IgD-negative memory B cell (primary cell): Measurements from ENCODE around the gene PGAP3. TPM values are rescaled to one million over a fixed set of nuclear protein-coding genes. Genes with fewer than 3 reads are reported as not detected.

Experiments
- H3K27ac Mint-ChIP-seq, 3 donors: one replicate each; pipeline ENCODE4 v1.8.0; 2020 to 2022; ENCODE audit warnings: mild to moderate bottlenecking in 3 of 3, mixed read lengths in 3 of 3, moderate library complexity in 1 of 3
- H3K27me3 Mint-ChIP-seq: one replicate; pipeline ENCODE4 v1.8.0; 2021; ENCODE audit warnings: mixed read lengths
- H3K36me3 Mint-ChIP-seq: one replicate; pipeline ENCODE4 v1.8.0; 2020; ENCODE audit warnings: mild to moderate bottlenecking, mixed read lengths
- H3K4me1 Mint-ChIP-seq, 3 donors: one replicate each; pipeline ENCODE4 v1.8.0; 2020 to 2022; ENCODE audit warnings: mixed read lengths in 3 of 3, mild to moderate bottlenecking in 1 of 3
- H3K4me3 Mint-ChIP-seq, 4 donors: one replicate each; pipeline ENCODE4 v1.8.0; 2020 to 2022; ENCODE audit warnings: mild to moderate bottlenecking in 4 of 4, mixed read lengths in 4 of 4, moderate library complexity in 3 of 4
- H3K9me3 Mint-ChIP-seq, 3 donors: one replicate each; pipeline ENCODE4 v1.8.0; 2020 to 2021; ENCODE audit warnings: mixed read lengths in 3 of 3, mild to moderate bottlenecking in 1 of 3
- polyA plus RNA-seq: library from polyadenylated mRNA; unstranded; fragments of 300-500 nt; fragmentation: Illumina TruSeq; gene quantifications from one replicate; pipeline ENCODE4 v1.2.3, GENCODE V29; 2021

Gene PGAP3
- polyA plus RNA-seq, 1 donor from 2014 or later, result 15.6 TPM

DNA sequence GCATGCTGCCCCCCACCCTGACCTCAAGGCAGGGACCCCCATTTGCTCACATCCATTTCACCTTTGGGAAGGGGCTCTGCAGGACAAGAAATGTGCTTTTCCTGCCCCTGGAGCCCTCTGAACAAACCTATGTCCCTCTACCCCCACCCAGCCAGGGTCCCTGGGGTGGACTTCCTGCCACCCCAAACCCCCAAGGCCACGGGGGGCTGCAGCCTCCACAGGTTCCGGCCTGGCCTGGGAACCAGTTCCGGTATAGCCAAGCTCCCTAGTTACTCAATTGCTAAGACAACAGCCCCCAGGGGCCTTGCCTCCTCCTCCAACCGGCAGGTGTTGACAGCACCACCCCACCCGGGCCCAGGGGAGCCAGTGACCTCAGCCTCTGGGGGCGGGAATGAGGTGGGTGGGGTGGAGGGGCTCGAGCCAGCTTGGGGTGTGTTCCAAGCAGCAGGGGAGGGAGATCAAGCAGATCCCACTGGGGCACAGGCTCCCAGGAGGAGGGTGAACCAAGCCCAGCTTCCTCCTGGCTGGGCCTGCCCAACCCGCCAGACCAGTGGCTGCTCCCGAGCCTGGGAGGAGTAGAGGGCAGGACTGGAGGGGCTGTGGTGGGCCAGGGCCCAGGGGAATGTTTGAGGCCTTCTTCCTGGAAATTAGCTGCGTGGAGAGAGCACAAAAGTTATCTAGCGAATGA is 13.0 kb downstream of the PGAP3 start:
- Mint-ChIP-seq H3K9me3 (no peaks in the 10 kb centered on the region), H3K27me3 (peaks cover 1% of the 10 kb centered on the region), H3K27ac (peak overlapping the region in 2 of 3 donors; percentile 86 to 97), H3K36me3 (peaks cover 2% of the 10 kb centered on the region), H3K4me3 (peak overlapping the region in 3 of 4 donors; percentile 3 to 51 (median 9)), H3K4me1 (peaks cover 31 to 38% (median 32%) of the 10 kb centered on the region in 3 donors)

DNA sequence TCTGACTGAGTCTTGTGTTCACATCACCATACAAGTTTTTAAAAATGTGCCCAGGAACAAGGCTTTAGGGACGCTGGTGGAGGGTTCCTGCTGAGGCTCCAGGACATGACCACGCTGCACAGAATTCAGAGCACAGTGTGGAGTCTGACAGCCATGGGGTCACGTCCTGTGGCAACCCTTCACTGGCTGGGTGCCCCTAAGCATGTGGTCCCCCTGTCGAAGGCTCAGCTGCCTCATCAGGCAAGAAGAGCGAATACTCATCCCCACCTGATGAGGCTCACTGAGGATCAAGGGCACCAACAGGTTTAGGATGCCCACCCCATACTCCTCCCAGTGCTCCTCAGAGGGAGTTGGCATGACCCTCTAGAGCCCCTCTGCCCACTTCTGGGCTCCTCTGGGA is 13.7 kb downstream of the PGAP3 start:
- Mint-ChIP-seq H3K27ac (peak overlapping the region in 1 of 3 donors; percentile 69), H3K4me3 (peak overlapping the region in 1 of 4 donors; percentile 84), H3K27me3 (peaks cover 5% of the 10 kb centered on the region), H3K4me1 (peaks cover 25 to 32% (median 26%) of the 10 kb centered on the region in 3 donors), H3K9me3 (no peaks in the 10 kb centered on the region), H3K36me3 (peaks cover 2% of the 10 kb centered on the region)

DNA sequence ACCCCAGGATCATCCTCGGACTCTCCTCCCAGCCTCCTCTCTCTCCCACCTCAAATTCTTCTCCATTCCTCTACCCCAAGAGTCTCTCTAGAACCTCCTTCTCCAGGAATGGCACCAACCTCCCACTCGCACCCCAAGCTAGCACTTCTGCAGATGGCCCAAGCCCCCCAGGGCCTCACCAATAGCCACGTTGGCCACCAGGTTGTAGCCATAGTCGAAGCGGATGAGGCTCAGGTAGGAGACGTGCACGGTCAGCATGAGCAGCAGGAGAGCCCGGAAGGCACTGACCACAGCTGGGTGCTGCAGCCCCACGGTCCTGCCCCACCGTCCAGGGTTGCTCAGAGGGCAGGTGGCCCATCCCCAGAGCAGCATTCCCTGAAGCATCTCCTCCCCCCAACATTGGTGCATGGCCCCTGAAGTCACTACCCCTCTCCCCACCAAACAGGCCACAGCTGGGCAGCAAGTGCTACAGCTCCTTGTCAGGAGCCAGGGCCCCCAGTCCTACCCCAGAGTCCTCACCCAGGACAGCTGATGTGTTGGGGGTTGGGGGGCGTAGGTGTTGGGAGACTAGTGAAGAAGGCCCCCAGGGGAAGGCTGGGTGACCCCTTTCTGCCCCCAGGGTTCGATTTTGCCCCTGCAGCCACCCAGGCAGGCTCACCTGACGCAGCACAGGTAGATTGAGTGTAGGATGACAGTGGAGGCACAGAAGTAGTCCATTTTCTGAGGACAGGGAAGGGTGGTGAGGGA is 14.3 kb downstream of the PGAP3 start:
- no peaks in the 10 kb centered on the region for H3K9me3 Mint-ChIP-seq
- H3K27ac Mint-ChIP-seq, result peak overlapping the region in 1 of 3 donors; percentile 69
- H3K4me1 Mint-ChIP-seq, result peaks cover 19 to 28% (median 23%) of the 10 kb centered on the region in 3 donors
- H3K4me3 Mint-ChIP-seq, result peak overlapping the region in 2 of 4 donors; percentile 49 to 84
- H3K27me3 Mint-ChIP-seq, result peaks cover 8% of the 10 kb centered on the region
- H3K36me3 Mint-ChIP-seq, result peaks cover 2% of the 10 kb centered on the region

DNA sequence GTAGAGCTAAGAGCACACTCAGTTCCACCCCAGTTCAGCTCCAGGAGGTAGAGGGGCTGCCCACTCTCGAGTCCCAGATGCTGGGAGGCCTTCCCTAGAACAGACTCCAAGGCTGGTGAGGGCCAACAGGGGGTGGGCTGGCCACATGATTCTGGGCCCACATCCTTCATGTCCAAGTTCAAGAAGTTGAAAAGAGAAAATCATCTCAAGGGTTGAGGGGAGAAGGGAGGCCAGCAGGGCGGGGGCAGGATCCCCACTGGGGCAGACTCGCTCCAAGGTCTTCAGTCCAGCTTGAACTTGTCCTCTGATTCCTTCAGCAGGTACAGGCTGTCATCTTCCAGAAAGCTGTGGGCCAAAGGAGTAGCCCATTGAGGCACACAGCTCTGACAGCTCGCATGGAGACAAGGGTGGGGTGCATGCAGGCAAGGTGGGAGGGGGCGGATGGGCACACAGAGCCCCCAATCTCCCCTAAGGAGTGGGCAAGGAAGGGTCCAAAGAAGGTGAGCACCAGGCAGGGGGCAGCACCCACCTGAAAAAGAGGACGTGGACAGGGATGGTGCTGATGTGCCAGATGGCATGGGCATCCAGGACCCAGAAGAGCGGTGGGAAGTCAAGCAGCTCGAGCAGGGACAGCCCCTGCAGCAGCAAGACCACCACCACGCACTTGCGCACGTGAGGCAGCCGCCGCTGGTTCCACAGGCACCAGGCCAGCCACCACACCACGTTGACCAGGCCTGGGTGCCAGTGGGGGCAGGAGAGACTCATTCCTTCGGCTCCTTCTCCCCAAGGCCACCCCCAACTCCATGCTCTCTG is 15.1 kb downstream of the PGAP3 start:
- Mint-ChIP-seq H3K4me3 (no peak overlapping the region), H3K9me3 (no peaks in the 10 kb centered on the region), H3K27me3 (peaks cover 9% of the 10 kb centered on the region), H3K36me3 (no peaks in the 10 kb centered on the region), H3K4me1 (peaks cover 13 to 23% (median 23%) of the 10 kb centered on the region in 3 donors), H3K27ac (peak overlapping the region in 2 of 3 donors; percentile 32 to 53)

DNA sequence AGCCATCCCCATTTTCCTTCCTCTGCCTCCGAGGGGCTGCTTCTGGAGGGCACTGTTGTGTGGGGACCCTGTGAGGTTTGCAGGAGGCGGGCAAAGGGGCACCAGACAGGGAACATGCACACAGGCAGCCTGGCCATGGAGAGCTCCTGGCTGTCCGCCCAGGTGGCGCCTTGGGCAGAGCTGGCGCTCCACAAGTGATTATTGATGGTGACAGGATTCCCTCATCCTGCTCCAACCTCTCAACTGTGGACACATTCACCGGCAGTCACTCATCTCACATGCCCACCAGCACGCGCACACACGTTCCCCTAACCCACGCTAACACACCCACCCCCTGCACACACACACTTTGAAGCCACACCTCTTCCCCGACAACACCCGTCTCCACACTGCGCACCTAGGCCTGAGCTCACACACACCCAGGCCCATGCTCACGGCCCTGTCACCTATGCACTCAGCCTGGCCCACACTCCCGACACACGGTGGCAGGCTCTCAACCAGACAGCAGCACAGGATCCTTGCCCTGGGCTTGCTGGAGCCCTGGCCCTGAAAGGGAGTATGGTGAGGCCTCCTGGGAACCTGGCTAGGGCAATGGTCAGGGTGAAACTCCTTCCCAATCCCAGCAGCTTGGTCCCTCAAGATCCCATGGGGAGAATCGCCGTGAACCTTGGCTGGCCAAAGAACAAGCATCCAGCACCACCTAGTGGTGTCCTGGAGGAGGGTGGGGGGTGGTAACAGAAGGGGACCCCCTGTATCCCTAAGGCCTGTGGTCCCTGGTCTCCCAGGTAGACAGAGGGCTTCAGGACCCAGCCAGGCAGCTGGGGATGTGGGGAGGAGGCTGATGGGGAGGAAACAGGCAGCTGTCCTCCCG is 16.0 kb downstream of the PGAP3 start:
- H3K27ac Mint-ChIP-seq, result peak overlapping the region in 2 of 3 donors; percentile 32 to 53
- H3K4me1 Mint-ChIP-seq, result peaks cover 13 to 20% (median 18%) of the 10 kb centered on the region in 3 donors

DNA sequence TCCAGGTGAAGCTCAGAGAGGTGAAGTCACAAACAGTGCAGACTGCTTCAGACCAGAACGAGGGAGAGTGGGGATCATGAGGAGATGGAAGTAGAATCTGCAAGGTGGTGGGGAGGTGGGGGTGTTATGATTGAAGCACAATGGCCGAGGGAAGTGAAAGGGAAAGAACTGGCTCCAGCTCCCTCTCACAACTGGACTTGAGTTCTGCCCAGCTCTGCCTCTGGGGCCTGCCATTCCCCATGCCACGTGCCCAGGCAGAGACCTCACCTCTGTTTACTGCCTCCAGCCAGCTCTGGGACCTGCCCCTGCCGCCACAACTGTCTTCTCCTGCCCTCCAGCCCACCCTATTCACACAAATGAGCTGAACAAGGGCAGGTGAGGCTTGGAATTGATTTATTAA is 17.1 kb downstream of the PGAP3 start:
- Mint-ChIP-seq H3K4me1 (peaks cover 3 to 15% (median 9%) of the 10 kb centered on the region in 3 donors), H3K9me3 (no peaks in the 10 kb centered on the region), H3K27ac (peak overlapping the region in 1 of 3 donors; percentile 57)

More for the DNA sequence above, 16.0 kb downstream of the PGAP3 start:
- H3K27me3 Mint-ChIP-seq, result peaks cover 12% of the 10 kb centered on the region
- peak overlapping the region in 1 of 4 donors; percentile 49 for H3K4me3 Mint-ChIP-seq
- no peaks in the 10 kb centered on the region for H3K9me3 Mint-ChIP-seq
- H3K36me3 Mint-ChIP-seq, result no peaks in the 10 kb centered on the region

DNA sequence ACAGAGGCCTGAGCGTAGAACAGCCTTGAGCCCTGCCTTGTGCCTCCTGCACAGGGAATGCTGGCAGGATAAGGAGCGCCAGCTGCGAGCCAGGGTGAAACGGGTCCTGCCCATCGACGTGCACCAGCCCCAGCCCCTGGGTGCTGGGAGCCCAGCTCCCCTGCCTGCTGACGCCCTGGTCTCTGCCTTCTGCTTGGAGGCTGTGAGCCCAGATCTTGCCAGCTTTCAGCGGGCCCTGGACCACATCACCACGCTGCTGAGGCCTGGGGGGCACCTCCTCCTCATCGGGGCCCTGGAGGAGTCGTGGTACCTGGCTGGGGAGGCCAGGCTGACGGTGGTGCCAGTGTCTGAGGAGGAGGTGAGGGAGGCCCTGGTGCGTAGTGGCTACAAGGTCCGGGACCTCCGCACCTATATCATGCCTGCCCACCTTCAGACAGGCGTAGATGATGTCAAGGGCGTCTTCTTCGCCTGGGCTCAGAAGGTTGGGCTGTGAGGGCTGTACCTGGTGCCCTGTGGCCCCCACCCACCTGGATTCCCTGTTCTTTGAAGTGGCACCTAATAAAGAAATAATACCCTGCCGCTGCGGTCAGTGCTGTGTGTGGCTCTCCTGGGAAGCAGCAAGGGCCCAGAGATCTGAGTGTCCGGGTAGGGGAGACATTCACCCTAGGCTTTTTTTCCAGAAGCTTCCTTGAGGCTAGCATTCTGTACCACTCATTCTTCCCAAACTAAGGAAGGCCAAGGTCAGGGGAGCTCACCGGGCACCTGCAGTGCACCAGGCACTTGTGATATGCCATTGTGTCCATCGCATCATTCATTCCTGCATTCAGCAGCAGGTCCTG is 17.7 kb downstream of the PGAP3 start:
- Mint-ChIP-seq H3K27me3 (peaks cover 15% of the 10 kb centered on the region), H3K4me1 (peaks cover 3 to 10% (median 4%) of the 10 kb centered on the region in 3 donors), H3K36me3 (peaks cover 2% of the 10 kb centered on the region), H3K4me3 (no peak overlapping the region), H3K9me3 (no peaks in the 10 kb centered on the region), H3K27ac (peak overlapping the region in 1 of 3 donors; percentile 27)

More for the DNA sequence above, 17.1 kb downstream of the PGAP3 start:
- H3K36me3 Mint-ChIP-seq, result no peaks in the 10 kb centered on the region
- H3K27me3 Mint-ChIP-seq, result peaks cover 15% of the 10 kb centered on the region
- H3K4me3 Mint-ChIP-seq, result no peak overlapping the region

DNA sequence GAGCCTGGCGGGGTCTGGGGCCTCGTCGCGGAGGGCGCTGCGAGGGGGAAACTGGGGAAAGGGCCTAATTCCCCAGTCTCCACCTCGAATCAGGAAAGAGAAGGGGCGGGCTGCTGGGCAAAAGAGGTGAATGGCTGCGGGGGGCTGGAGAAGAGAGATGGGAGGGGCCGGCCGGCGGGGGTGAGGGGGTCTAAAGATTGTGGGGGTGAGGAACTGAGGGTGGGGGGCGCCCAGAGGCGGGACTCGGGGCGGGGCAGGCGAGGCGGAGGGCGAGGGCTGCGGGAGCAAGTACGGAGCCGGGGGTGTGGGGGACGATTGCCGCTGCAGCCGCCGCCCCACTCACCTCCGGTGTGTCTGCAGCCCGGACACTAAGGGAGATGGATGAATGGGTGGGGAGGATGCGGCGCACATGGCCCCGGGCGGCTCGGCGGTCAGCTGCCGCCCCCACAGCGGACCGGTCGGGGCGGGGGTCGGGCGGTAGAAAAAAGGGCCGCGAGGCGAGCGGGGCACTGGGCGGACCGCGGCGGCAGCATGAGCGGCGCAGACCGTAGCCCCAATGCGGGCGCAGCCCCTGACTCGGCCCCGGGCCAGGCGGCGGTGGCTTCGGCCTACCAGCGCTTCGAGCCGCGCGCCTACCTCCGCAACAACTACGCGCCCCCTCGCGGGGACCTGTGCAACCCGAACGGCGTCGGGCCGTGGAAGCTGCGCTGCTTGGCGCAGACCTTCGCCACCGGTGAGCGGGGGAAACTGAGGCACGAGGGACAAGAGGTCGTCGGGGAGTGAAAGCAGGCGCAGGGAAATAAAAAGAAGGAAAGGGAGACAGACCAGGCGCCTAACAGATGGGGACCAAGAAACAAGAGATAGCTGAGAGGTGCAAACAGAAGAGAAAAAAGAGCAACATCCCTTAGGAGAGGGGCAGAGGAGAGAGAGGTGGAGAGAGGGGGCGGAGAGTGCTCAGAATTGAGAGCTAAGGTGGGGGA is 19.6 kb downstream of the PGAP3 start, which contains the start of gene PNMT:
PNMT (plus strand) TSS at position 509 of the 980 bp plus-strand sequence; CDS start at position 532, 23 bp downstream.
- H3K27ac Mint-ChIP-seq, result peak within 1 kb of the TSS in 1 of 3 donors; percentile 93

DNA sequence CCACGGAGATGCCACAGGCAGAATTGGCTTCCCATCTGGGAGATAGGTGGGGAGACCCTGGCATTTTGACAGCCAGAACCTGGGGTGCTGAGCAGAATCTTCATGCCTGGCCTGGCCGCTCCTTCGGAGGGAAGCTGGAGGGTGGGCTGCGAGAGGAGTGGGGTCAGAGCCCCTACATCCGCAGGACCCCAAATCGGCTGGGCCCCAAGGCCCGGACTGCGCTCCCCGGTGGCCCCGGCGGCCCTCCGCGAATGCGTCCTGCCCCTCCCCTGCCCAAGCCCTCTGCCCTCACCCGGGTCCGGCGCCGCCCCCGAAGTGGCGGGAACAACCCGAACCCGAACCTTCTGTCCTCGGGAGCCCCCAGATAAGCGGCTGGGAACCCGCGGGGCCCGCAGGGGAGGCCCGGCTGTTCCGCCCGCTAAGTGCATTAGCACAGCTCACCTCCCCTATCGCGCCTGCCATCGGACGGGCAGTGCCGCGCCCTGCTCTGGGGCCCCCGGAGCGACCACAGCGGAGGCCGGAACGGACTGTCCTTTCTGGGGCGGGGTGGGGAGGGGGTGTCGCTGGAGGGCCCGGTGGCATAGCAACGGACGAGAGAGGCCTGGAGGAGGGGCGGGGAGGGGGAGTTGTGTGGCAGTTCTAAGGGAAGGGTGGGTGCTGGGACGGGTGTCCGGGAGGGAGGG is 20.5 kb downstream of the PGAP3 start:
- Mint-ChIP-seq H3K27me3 (peaks cover 15% of the 10 kb centered on the region), H3K4me3 (peak overlapping the region in 2 of 4 donors; percentile 74 to 92), H3K4me1 (peaks cover 3 to 8% (median 4%) of the 10 kb centered on the region in 3 donors), H3K9me3 (no peaks in the 10 kb centered on the region), H3K36me3 (peaks cover 2% of the 10 kb centered on the region), H3K27ac (no peak overlapping the region)

More for the DNA sequence above, 19.6 kb downstream of the PGAP3 start, which contains the start of gene PNMT:
- Mint-ChIP-seq H3K27me3 (peaks cover 15% of the 10 kb centered on the region), H3K4me3 (peak within 1 kb of the TSS; percentile 49 to 92 (median 78)), H3K36me3 (peaks cover 2% of the 10 kb centered on the region), H3K9me3 (no peaks in the 10 kb centered on the region), H3K4me1 (peaks cover 3 to 10% (median 4%) of the 10 kb centered on the region in 3 donors)

DNA sequence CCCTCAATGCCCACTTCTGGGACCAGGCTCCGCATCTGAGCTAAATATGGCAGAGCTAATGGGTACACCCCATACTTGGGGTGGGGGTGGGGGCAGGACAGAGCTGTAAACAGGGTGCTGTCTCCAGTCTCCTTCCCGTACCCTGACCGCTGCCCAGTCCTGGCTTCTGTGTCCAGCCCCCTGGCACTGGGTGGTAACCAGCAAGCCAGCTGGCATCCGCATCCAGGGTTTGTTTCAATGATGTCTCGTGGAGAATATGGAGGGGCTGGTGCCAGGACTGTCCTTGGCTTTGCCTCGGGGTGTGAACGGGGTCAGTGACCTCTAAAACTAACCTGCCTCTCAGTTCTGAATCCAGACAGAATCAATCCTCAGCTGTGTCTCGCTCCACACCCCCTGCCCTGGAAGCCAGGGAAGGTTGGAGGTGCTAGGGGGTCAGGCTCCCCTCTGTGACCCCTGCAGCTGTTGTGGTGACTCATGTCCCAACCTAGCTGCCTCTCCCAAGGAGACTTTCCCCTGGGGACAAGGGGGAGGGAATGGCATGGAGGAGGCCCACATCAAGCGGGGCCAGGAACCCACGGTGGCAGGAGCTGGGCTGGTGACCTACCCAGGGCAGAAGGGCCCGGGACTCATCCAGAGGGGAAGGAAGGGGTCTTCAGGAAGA is 21.1 kb downstream of the PGAP3 start:
- H3K4me3 Mint-ChIP-seq, result peak overlapping the region in 1 of 4 donors; percentile 5
- H3K9me3 Mint-ChIP-seq, result no peaks in the 10 kb centered on the region
- no peak overlapping the region for H3K27ac Mint-ChIP-seq
- H3K27me3 Mint-ChIP-seq, result peaks cover 15% of the 10 kb centered on the region
- H3K36me3 Mint-ChIP-seq, result peaks cover 2% of the 10 kb centered on the region
- peaks cover 0 to 8% (median 4%) of the 10 kb centered on the region in 3 donors for H3K4me1 Mint-ChIP-seq

DNA sequence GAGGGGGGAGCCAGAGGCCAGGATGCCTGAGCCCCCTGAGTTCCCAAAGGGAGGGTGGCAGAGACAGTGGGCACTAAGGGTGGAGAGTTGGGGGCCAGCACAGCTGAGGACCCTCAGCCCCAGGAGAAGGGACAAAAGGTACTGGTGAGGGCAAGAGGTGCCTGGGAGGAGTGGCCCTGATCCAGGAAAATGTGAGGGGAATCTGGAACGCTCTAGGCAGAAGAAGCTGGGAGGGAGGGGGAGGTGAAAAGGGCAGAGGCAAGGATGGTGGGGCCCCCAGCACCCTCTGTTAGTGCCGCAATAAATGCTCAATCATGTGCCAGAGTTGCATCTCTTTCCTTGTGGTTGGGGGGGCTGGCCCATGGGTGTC is 21.6 kb downstream of the PGAP3 start:
- Mint-ChIP-seq H3K9me3 (no peaks in the 10 kb centered on the region), H3K36me3 (peaks cover 2% of the 10 kb centered on the region), H3K27me3 (peaks cover 15% of the 10 kb centered on the region), H3K4me1 (peaks cover 0 to 8% (median 4%) of the 10 kb centered on the region in 3 donors), H3K27ac (no peak overlapping the region), H3K4me3 (peak overlapping the region in 2 of 4 donors; percentile 5 to 71)
